ENCODE measurements around the gene PLCL1. TPM values are rescaled to one million over a fixed set of nuclear protein-coding genes. Genes with fewer than 3 reads are reported as not detected.

PLCL1 gene
- total RNA-seq, 1 donor from 2014 or later = 7.7 TPM

- TF ChIP-seq CTCF (IDR thresholded peaks at IDR 0.05) = peak; percentile 61
- ATAC-seq = peak; percentile 80
- intact Hi-C loops (cut with DNase I) = no loop called here
- Histone ChIP-seq H3K27me3 (no peaks in the 10 kb centered on the region), H3K36me3 (no peaks in the 10 kb centered on the region), H3K4me3 (no peak overlapping the region), H3K4me1 (no peaks in the 10 kb centered on the region), H3K9me3 (no peaks in the 10 kb centered on the region), H3K27ac (no peak overlapping the region)
- no peak for DNase-seq
Observed at GRCh38 chr2:197813093-197813787, 8.8 kb downstream of the PLCL1 start.

- Histone ChIP-seq H3K27me3 (no peaks in the 10 kb centered on the region), H3K36me3 (no peaks in the 10 kb centered on the region), H3K4me1 (no peaks in the 10 kb centered on the region), H3K4me3 (no peak overlapping the region), H3K27ac (no peak overlapping the region), H3K9me3 (no peaks in the 10 kb centered on the region)
- no peak for TF ChIP-seq CTCF (IDR thresholded peaks at IDR 0.05)
- intact Hi-C loops (cut with DNase I) = no loop called here
- ATAC-seq (no peak), DNase-seq (no peak)
Observed at GRCh38 chr2:197814526-197814925, 10.1 kb downstream of the PLCL1 start.

- ATAC-seq = peak; percentile 53
Observed at GRCh38 chr2:197821550-197822289, 17.3 kb downstream of the PLCL1 start.

GRCh38 chr2:197822333-197822732 lies 17.9 kb downstream of the PLCL1 start:
- intact Hi-C loops (cut with DNase I) = no loop called here
- H3K4me1 ChIP-seq = no peaks in the 10 kb centered on the region
- H3K36me3 ChIP-seq = no peaks in the 10 kb centered on the region
- H3K27me3 ChIP-seq = no peaks in the 10 kb centered on the region
- H3K4me3 ChIP-seq = no peak overlapping the region
- DNase-seq = no peak
- no peak for ATAC-seq
- no peak overlapping the region for H3K27ac ChIP-seq
- TF ChIP-seq CTCF (IDR thresholded peaks at IDR 0.05) = no peak
- no peaks in the 10 kb centered on the region for H3K9me3 ChIP-seq

More at GRCh38 chr2:197821550-197822289, 17.3 kb downstream of the PLCL1 start:
- H3K27ac ChIP-seq = no peak overlapping the region
- no peak for DNase-seq
- H3K4me1 ChIP-seq = no peaks in the 10 kb centered on the region
- no peaks in the 10 kb centered on the region for H3K27me3 ChIP-seq
- H3K4me3 ChIP-seq = no peak overlapping the region
- intact Hi-C loops (cut with DNase I) = no loop called here
- H3K36me3 ChIP-seq = no peaks in the 10 kb centered on the region
- no peak for TF ChIP-seq CTCF (IDR thresholded peaks at IDR 0.05)
- H3K9me3 ChIP-seq = no peaks in the 10 kb centered on the region

GRCh38 chr2:197827618-197828017 lies 23.2 kb downstream of the PLCL1 start:
- no peak overlapping the region for H3K27ac ChIP-seq
- no peaks in the 10 kb centered on the region for H3K27me3 ChIP-seq
- H3K4me1 ChIP-seq = no peaks in the 10 kb centered on the region
- no peak for TF ChIP-seq CTCF (IDR thresholded peaks at IDR 0.05)
- DNase-seq (no peak), ATAC-seq (no peak)
- H3K36me3 ChIP-seq = no peaks in the 10 kb centered on the region
- H3K9me3 ChIP-seq = no peaks in the 10 kb centered on the region
- H3K4me3 ChIP-seq = no peak overlapping the region
- intact Hi-C loops (cut with DNase I) = no loop called here

Data from upper lobe of right lung (tissue), 1 donor.